Measurements from ENCODE around the gene LRRC59. TPM values are rescaled to one million over a fixed set of nuclear protein-coding genes. Genes with fewer than 3 reads are reported as not detected.

Gene LRRC59
- total RNA-seq, 2 donors from 2014 or later, result 87.9 to 98.2 TPM

- H3K27ac Mint-ChIP-seq, result no peak overlapping the region
- peak; percentile 56 for DNase-seq
- H3K4me1 ChIP-seq (ENCODE audit: control insufficient read depth, insufficient read depth, low read length), result peaks cover 16% of the 10 kb centered on the region
- no peak overlapping the region for H3K4me3 ChIP-seq (ENCODE audit: low read length)
- no peak overlapping the region for H3K4me3 Mint-ChIP-seq
- peaks cover 33% of the 10 kb centered on the region for H3K36me3 Mint-ChIP-seq (ENCODE audit: low read depth)
- no peak overlapping the region for H3K27ac ChIP-seq (ENCODE audit: low read depth, low read length)
- H3K36me3 ChIP-seq (ENCODE audit: control insufficient read depth, insufficient read depth, low read length), result peaks cover 46% of the 10 kb centered on the region
- no peaks in the 10 kb centered on the region for H3K9me3 Mint-ChIP-seq
- no peaks in the 10 kb centered on the region for H3K27me3 Mint-ChIP-seq (ENCODE audit: insufficient read depth)
- TF ChIP-seq CTCF (conservative IDR thresholded peaks at IDR 0.05), result no peak
- no peaks in the 10 kb centered on the region for H3K27me3 ChIP-seq (ENCODE audit: control insufficient read depth, insufficient read depth, low read length, poor library complexity, severe bottlenecking)
- peaks cover 23% of the 10 kb centered on the region for H3K4me1 Mint-ChIP-seq
- 90 to 91% methylated on average over 4 to 11 of the region's 11 CpGs for WGBS, 2 experiments (ENCODE audit: insufficient coverage in 1 of 2, insufficient read length in 1 of 2)
- H3K9ac ChIP-seq (ENCODE audit: extremely low read depth, low read length, poor library complexity, severe bottlenecking), result no peak overlapping the region
- no peaks in the 10 kb centered on the region for H3K9me3 ChIP-seq (ENCODE audit: control insufficient read depth, low read length)
These were observed 36.7 kb downstream of the LRRC59 start for GRCh38 chr17:50360486-50361115.

- DNase-seq, result peak; percentile 43
- WGBS, 2 experiments (ENCODE audit: insufficient coverage in 1 of 2, insufficient read length in 1 of 2), result 80 to 93% methylated on average over 1 to 14 of the region's 14 CpGs
- H3K27ac Mint-ChIP-seq, result no peak overlapping the region
- Histone ChIP-seq H3K27ac (ENCODE audit: low read depth, low read length) (no peak overlapping the region), H3K27me3 (ENCODE audit: control insufficient read depth, insufficient read depth, low read length, poor library complexity, severe bottlenecking) (no peaks in the 10 kb centered on the region), H3K4me1 (ENCODE audit: control insufficient read depth, insufficient read depth, low read length) (peaks cover 16% of the 10 kb centered on the region), H3K4me3 (ENCODE audit: low read length) (no peak overlapping the region), H3K36me3 (ENCODE audit: control insufficient read depth, insufficient read depth, low read length) (peaks cover 52% of the 10 kb centered on the region), H3K9me3 (ENCODE audit: control insufficient read depth, low read length) (no peaks in the 10 kb centered on the region), H3K9ac (ENCODE audit: extremely low read depth, low read length, poor library complexity, severe bottlenecking) (no peak overlapping the region)
- no peak overlapping the region for H3K4me3 Mint-ChIP-seq
- no peaks in the 10 kb centered on the region for H3K9me3 Mint-ChIP-seq
- peaks cover 39% of the 10 kb centered on the region for H3K36me3 Mint-ChIP-seq (ENCODE audit: low read depth)
- H3K27me3 Mint-ChIP-seq (ENCODE audit: insufficient read depth), result no peaks in the 10 kb centered on the region
- no peak for TF ChIP-seq CTCF (conservative IDR thresholded peaks at IDR 0.05)
- H3K4me1 Mint-ChIP-seq, result peaks cover 23% of the 10 kb centered on the region
These were observed 37.3 kb downstream of the LRRC59 start for GRCh38 chr17:50359998-50360461.

GRCh38 chr17:50359005-50359699, 38.2 kb downstream of the LRRC59 start:
- peaks cover 17% of the 10 kb centered on the region for H3K4me1 Mint-ChIP-seq
- no peak overlapping the region for H3K4me3 Mint-ChIP-seq
- peaks cover 48% of the 10 kb centered on the region for H3K36me3 Mint-ChIP-seq (ENCODE audit: low read depth)
- Histone ChIP-seq H3K4me3 (ENCODE audit: low read length) (no peak overlapping the region), H3K9ac (ENCODE audit: extremely low read depth, low read length, poor library complexity, severe bottlenecking) (no peak overlapping the region), H3K9me3 (ENCODE audit: control insufficient read depth, low read length) (no peaks in the 10 kb centered on the region), H3K36me3 (ENCODE audit: control insufficient read depth, insufficient read depth, low read length) (peaks cover 60% of the 10 kb centered on the region), H3K27me3 (ENCODE audit: control insufficient read depth, insufficient read depth, low read length, poor library complexity, severe bottlenecking) (no peaks in the 10 kb centered on the region), H3K4me1 (ENCODE audit: control insufficient read depth, insufficient read depth, low read length) (peaks cover 11% of the 10 kb centered on the region), H3K27ac (ENCODE audit: low read depth, low read length) (no peak overlapping the region)
- H3K27me3 Mint-ChIP-seq (ENCODE audit: insufficient read depth), result no peaks in the 10 kb centered on the region
- no peaks in the 10 kb centered on the region for H3K9me3 Mint-ChIP-seq
- TF ChIP-seq CTCF (conservative IDR thresholded peaks at IDR 0.05), result no peak
- no peak overlapping the region for H3K27ac Mint-ChIP-seq
- WGBS, 2 experiments (ENCODE audit: insufficient coverage in 1 of 2, insufficient read length in 1 of 2), result 86 to 96% methylated on average over 2 to 5 of the region's 5 CpGs
- peak; percentile 48 for DNase-seq
